ENCODE results near the gene VPS11. TPM values are rescaled to one million over a fixed set of nuclear protein-coding genes. Genes with fewer than 3 reads are reported as not detected.

Gene VPS11
- 36.3 and 37.2 TPM in 2 replicates for total RNA-seq
- long read RNA-seq, transcript VPS11-208 (16 exons, 3,313 nt) = major isoform, 141 of 210 reads
- long read RNA-seq, partial matches to known transcripts = 24 of 210 reads
- long read RNA-seq, other reads (novel, unspliced or antisense) = 42 of 210 reads

DNA sequence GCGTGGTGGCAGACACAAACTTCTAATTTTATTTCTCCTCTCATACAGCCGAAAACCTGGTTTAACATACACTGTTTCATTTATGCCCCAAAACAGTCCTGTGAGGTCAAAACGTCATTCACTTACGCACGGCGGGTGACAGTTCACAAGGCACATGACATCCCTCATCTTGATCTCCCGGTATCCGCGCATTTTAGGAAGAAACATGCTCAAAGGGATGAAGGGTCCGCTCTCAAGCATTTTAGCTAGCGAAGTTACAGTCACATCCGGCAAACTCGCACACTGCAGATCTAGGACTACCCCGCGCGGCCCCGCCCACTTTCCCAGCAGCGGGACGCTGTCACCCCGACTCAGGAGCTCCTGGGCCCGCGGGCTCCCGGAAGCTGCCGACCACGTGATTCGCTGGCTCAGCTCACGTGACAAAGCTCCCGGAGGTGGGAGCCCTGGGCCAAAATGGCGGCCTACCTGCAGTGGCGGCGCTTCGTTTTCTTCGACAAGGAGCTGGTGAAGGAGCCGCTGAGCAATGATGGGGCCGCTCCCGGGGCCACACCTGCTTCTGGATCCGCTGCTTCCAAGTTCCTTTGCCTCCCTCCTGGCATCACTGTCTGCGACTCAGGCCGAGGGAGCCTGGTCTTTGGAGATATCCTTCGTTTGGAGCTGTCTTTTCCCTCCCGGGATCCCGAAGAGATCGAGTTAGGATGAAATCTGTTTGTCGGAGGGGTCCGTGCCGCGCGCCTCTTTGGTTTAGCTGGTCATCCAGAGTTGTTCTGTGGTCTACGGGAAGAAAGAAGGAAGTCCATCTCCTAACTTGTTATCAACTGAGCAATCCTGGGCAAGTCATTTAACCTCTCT is at the start of gene VPS11:
Gene VPS11 (plus strand): TSS at position 448 of the 852 bp plus-strand sequence. CDS start 6 bp downstream, at position 454.
- H3K9me3 Mint-ChIP-seq (ENCODE audit: low read depth) = no peaks in the 10 kb centered on the region
- H3K27me3 Mint-ChIP-seq = no peaks in the 10 kb centered on the region
- TF ChIP-seq, protein P1, sequence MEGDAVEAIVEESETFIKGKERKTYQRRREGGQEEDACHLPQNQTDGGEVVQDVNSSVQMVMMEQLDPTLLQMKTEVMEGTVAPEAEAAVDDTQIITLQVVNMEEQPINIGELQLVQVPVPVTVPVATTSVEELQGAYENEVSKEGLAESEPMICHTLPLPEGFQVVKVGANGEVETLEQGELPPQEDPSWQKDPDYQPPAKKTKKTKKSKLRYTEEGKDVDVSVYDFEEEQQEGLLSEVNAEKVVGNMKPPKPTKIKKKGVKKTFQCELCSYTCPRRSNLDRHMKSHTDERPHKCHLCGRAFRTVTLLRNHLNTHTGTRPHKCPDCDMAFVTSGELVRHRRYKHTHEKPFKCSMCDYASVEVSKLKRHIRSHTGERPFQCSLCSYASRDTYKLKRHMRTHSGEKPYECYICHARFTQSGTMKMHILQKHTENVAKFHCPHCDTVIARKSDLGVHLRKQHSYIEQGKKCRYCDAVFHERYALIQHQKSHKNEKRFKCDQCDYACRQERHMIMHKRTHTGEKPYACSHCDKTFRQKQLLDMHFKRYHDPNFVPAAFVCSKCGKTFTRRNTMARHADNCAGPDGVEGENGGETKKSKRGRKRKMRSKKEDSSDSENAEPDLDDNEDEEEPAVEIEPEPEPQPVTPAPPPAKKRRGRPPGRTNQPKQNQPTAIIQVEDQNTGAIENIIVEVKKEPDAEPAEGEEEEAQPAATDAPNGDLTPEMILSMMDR (IDR thresholded peaks at IDR 0.05; ENCODE audit: unreplicated experiment) = no peak
- peak within 1 kb of the TSS; percentile 92 for H3K4me3 Mint-ChIP-seq (ENCODE audit: low read depth)
- peaks cover 12% of the 10 kb centered on the region for H3K4me1 Mint-ChIP-seq (ENCODE audit: low read depth)
- peak within 1 kb of the TSS; percentile 95 for H3K27ac Mint-ChIP-seq
- peaks cover 8% of the 10 kb centered on the region for H3K36me3 Mint-ChIP-seq (ENCODE audit: insufficient read depth)
- peak; percentile 95 for DNase-seq (ENCODE audit: low spot score, unreplicated experiment)

DNA sequence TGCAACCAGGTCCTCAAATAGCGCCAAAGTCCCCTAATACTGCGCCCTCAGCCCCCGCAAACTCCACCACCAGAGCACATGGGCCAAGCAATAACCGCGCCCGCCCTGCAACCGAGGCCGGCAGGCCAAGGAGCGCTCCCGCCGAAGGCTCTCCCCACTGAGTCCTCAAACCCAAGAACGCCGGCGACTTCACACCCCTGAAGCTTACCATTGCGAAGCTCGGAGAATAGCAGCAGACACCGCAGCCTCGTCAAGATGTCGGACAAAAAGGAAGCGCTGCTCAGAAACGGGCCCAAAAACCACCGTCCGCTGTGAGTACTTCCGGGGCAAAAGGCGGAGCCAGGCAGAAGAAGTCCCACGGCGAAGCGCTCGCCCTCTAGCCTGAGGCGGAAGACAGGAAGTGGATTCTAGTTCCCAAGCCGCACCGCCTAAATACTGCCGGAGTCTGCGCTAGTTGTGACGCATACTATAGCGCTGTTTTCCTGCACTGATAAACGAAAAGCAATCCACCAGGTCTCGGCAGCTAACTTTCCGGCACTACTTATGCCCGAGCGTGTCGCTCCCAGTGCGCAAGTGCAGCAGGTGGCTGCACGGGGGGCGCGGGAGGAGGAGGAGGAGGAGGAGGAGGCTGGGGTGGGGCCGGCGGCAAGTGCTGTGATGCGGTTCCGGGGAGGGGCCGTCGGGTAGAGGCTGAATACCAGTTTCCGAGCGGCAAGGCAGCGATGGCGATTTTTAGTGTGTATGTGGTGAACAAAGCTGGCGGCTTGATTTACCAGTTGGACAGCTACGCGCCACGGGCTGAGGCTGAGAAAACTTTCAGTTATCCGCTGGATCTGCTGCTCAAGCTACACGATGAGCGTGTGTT is 49.3 kb upstream of the VPS11 start, which contains the start of the genes RPS25 and TRAPPC4:
Gene RPS25 (minus strand): TSS at position 270 of the 865 bp plus-strand sequence. CDS start 59 bp downstream, at position 211.
Gene TRAPPC4 (plus strand): TSS at position 693 of the 865 bp plus-strand sequence. CDS start 30 bp downstream, at position 723.
- H3K9me3 Mint-ChIP-seq (ENCODE audit: low read depth) = no peaks in the 10 kb centered on the region
- TF ChIP-seq, protein P1 (IDR thresholded peaks at IDR 0.05; ENCODE audit: unreplicated experiment) = no peak
- DNase-seq (ENCODE audit: low spot score, unreplicated experiment) = peak; percentile 70
- peak within 1 kb of the TSS; percentile 100 for H3K27ac Mint-ChIP-seq
- peaks cover 28% of the 10 kb centered on the region for H3K36me3 Mint-ChIP-seq (ENCODE audit: insufficient read depth)
- H3K27me3 Mint-ChIP-seq = no peaks in the 10 kb centered on the region
- H3K4me3 Mint-ChIP-seq (ENCODE audit: low read depth) = peak within 1 kb of the TSS; percentile 100
- H3K4me1 Mint-ChIP-seq (ENCODE audit: low read depth) = peaks cover 20% of the 10 kb centered on the region

DNA sequence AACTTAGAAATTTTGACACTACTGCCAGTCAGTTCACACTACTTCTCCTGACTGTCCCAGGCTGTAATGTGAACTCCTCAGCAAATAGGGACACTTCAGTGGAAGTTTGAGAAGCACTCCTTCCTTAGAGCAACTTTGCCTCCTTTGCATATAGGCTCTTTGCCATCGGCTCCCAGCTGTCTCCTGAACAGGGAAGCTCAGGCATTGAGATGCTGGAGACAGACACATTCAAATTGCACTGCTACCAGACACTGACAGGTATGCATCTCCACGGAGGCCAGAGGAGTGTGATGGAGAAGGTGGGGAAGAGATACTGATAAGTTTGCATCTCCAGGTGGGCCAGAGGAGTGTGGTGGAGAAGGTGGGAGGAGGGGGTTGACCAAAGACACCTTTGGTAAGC is 47.6 kb upstream of the VPS11 start:
- TF ChIP-seq, protein P1 (IDR thresholded peaks at IDR 0.05; ENCODE audit: unreplicated experiment) = no peak
- DNase-seq (ENCODE audit: low spot score, unreplicated experiment) = no peak
- H3K9me3 Mint-ChIP-seq (ENCODE audit: low read depth) = no peaks in the 10 kb centered on the region
- peaks cover 27% of the 10 kb centered on the region for H3K36me3 Mint-ChIP-seq (ENCODE audit: insufficient read depth)
- peaks cover 20% of the 10 kb centered on the region for H3K4me1 Mint-ChIP-seq (ENCODE audit: low read depth)
- peak overlapping the region; percentile 100 for H3K27ac Mint-ChIP-seq
- no peaks in the 10 kb centered on the region for H3K27me3 Mint-ChIP-seq
- peak overlapping the region; percentile 100 for H3K4me3 Mint-ChIP-seq (ENCODE audit: low read depth)

DNA sequence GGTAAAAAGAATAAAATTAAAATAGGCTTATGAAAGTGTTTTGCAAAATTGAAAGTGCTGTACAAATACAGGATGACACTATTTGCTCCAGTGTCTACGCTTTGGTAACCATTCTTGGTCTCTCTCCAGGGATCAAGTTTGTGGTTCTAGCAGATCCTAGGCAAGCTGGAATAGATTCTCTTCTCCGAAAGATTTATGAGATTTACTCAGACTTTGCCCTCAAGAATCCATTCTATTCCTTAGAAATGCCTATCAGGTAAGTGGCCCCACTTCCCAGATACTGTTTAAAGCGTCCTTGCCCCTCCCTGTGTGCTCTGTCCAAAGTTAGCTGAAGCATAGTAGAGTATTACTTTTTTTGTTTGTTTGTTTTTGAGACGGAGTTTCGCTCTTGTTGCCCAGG is 46.0 kb upstream of the VPS11 start:
- peaks cover 20% of the 10 kb centered on the region for H3K36me3 Mint-ChIP-seq (ENCODE audit: insufficient read depth)
- peaks cover 20% of the 10 kb centered on the region for H3K4me1 Mint-ChIP-seq (ENCODE audit: low read depth)
- H3K27me3 Mint-ChIP-seq = no peaks in the 10 kb centered on the region
- H3K4me3 Mint-ChIP-seq (ENCODE audit: low read depth) = no peak overlapping the region
- TF ChIP-seq, protein P1 (IDR thresholded peaks at IDR 0.05; ENCODE audit: unreplicated experiment) = no peak
- H3K9me3 Mint-ChIP-seq (ENCODE audit: low read depth) = no peaks in the 10 kb centered on the region
- peak overlapping the region; percentile 81 for H3K27ac Mint-ChIP-seq
- no peak for DNase-seq (ENCODE audit: low spot score, unreplicated experiment)

DNA sequence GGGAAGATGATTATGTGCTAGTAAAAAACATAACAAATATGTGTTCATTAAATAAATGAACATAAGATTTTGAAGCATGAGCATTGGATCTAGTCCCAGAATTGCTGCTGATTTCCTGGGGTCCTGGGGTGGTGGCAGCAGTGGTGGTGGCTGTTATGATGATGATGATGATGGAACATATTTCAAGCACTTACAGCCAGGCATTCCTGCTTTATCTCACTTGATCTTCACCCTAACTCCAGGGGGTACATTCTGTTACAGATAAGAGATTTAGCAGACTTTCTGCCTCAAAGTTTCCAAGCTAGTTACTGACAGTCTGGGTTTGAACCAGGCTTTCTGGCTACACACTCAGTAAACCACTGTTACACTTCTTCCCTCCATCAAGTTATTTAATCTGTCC is 43.9 kb upstream of the VPS11 start:
- DNase-seq (ENCODE audit: low spot score, unreplicated experiment) = no peak
- peaks cover 29% of the 10 kb centered on the region for H3K4me1 Mint-ChIP-seq (ENCODE audit: low read depth)
- H3K4me3 Mint-ChIP-seq (ENCODE audit: low read depth) = no peak overlapping the region
- no peak overlapping the region for H3K27ac Mint-ChIP-seq
- no peaks in the 10 kb centered on the region for H3K9me3 Mint-ChIP-seq (ENCODE audit: low read depth)
- H3K27me3 Mint-ChIP-seq = no peaks in the 10 kb centered on the region
- TF ChIP-seq, protein P1 (IDR thresholded peaks at IDR 0.05; ENCODE audit: unreplicated experiment) = no peak
- peaks cover 19% of the 10 kb centered on the region for H3K36me3 Mint-ChIP-seq (ENCODE audit: insufficient read depth)

Data from progenitor cell of endocrine pancreas (in vitro differentiated cells).